Measurements from ENCODE around the gene ZPBP2. TPM values are rescaled to one million over a fixed set of nuclear protein-coding genes. Genes with fewer than 3 reads are reported as not detected.
"Not testable (repeated sequence)": the region's sequence is repeated elsewhere in the genome, so short reads cannot be mapped to it uniquely, and the experiment has no call there.

Gene ZPBP2
- total RNA-seq, 4 donors from 2014 or later = not detected

GRCh38 chr17:39899215-39899614 is 31.2 kb downstream of the ZPBP2 start:
- no peaks in the 10 kb centered on the region for H3K4me1 ChIP-seq

GRCh38 chr17:39902027-39902426 is 34.0 kb downstream of the ZPBP2 start:
- not testable (repeated sequence) for H3K9me3 ChIP-seq; H3K27me3 ChIP-seq; H3K36me3 ChIP-seq; H3K27ac ChIP-seq; H3K4me1 ChIP-seq; H3K4me3 ChIP-seq; DNase-seq (ENCODE audit: low spot score in 2 of 2)
- WGBS = 93% methylated on average over 2 of the region's 2 CpGs

More at GRCh38 chr17:39899215-39899614, 31.2 kb downstream of the ZPBP2 start:
- H3K9me3 ChIP-seq = no peaks in the 10 kb centered on the region
- no peaks in the 10 kb centered on the region for H3K27me3 ChIP-seq
- H3K4me3 ChIP-seq = no peak overlapping the region
- DNase-seq (ENCODE audit: low spot score in 2 of 2) = no peak
- H3K27ac ChIP-seq = no peak overlapping the region
- H3K36me3 ChIP-seq = no peaks in the 10 kb centered on the region
- TF ChIP-seq CTCF (IDR thresholded peaks at IDR 0.05) = no peak
- no peak for TF ChIP-seq EP300 (IDR thresholded peaks at IDR 0.05)

GRCh38 chr17:39903158-39903884 is 35.3 kb downstream of the ZPBP2 start:
- Histone ChIP-seq H3K27ac (no peak overlapping the region), H3K4me1 (no peaks in the 10 kb centered on the region), H3K36me3 (no peaks in the 10 kb centered on the region), H3K9me3 (no peaks in the 10 kb centered on the region), H3K27me3 (no peaks in the 10 kb centered on the region), H3K4me3 (no peak overlapping the region)
- WGBS = 92% methylated on average over 4 of the region's 4 CpGs
- TF ChIP-seq POLR2AphosphoS5 (IDR thresholded peaks at IDR 0.05) (no peak), CTCF (IDR thresholded peaks at IDR 0.05) (no peak), POLR2A (IDR thresholded peaks at IDR 0.05) (no peak)
- no peak for DNase-seq (ENCODE audit: low spot score in 2 of 2)

- no peaks in the 10 kb centered on the region for H3K4me1 ChIP-seq
- no peaks in the 10 kb centered on the region for H3K9me3 ChIP-seq
- peaks cover 9% of the 10 kb centered on the region for H3K36me3 ChIP-seq
- no peak overlapping the region for H3K27ac ChIP-seq
- 92% methylated on average over 3 of the region's 3 CpGs for WGBS
- TF ChIP-seq POLR2A (IDR thresholded peaks at IDR 0.05) = no peak
- H3K4me3 ChIP-seq = no peak overlapping the region
- DNase-seq (ENCODE audit: low spot score in 2 of 2) = no peak
- no peaks in the 10 kb centered on the region for H3K27me3 ChIP-seq
Observed at GRCh38 chr17:39904990-39905288, 36.9 kb downstream of the ZPBP2 start.

GRCh38 chr17:39908789-39909352 is 40.9 kb downstream of the ZPBP2 start:
- DNase-seq (ENCODE audit: low spot score in 2 of 2) = no peak
- Histone ChIP-seq H3K9me3 (no peaks in the 10 kb centered on the region), H3K4me3 (no peak overlapping the region), H3K27ac (no peak overlapping the region), H3K27me3 (no peaks in the 10 kb centered on the region), H3K36me3 (peaks cover 15% of the 10 kb centered on the region), H3K4me1 (no peaks in the 10 kb centered on the region)
- TF ChIP-seq POLR2A (IDR thresholded peaks at IDR 0.05) (no peak), EP300 (IDR thresholded peaks at IDR 0.05) (no peak), CTCF (IDR thresholded peaks at IDR 0.05) (no peak), POLR2AphosphoS5 (IDR thresholded peaks at IDR 0.05) (no peak)
- WGBS = 94% methylated on average over 6 of the region's 6 CpGs

GRCh38 chr17:39913989-39914388 is 46.0 kb downstream of the ZPBP2 start:
- Histone ChIP-seq H3K27me3 (no peaks in the 10 kb centered on the region), H3K4me3 (no peak overlapping the region), H3K36me3 (peaks cover 13% of the 10 kb centered on the region), H3K27ac (no peak overlapping the region), H3K9me3 (no peaks in the 10 kb centered on the region), H3K4me1 (no peaks in the 10 kb centered on the region)
- 88% methylated on average over 3 of the region's 3 CpGs for WGBS
- DNase-seq (ENCODE audit: low spot score in 2 of 2) = no peak
- TF ChIP-seq CTCF (IDR thresholded peaks at IDR 0.05) (no peak), POLR2A (IDR thresholded peaks at IDR 0.05) (no peak)

Data from suprapubic skin (tissue), 4 donors.